HepG2 (cell line): ENCODE measurements around the gene UBE2E1. TPM values are rescaled to one million over a fixed set of nuclear protein-coding genes. Genes with fewer than 3 reads are reported as not detected.

Experiments used
- ARHGAP35 ChIP-seq: sonication (generic); formaldehyde crosslinking; IDR thresholded peaks from 2 replicates; pipeline ENCODE4 v1.9.0; 2022; ENCODE audit warnings: mild to moderate bottlenecking, inconsistent platforms, moderate library complexity, missing genetic modification reagents, borderline replicate concordance
- ATF7 ChIP-seq, 2 experiments: fragments of 450-650 bp in 1 of 2; sonication (generic) in 1 of 2; formaldehyde crosslinking in 1 of 2; IDR thresholded peaks; 2 replicates each; pipeline versions ENCODE4 v1.4.0 to v1.6.1; 2016 to 2020; ENCODE audit warnings: antibody characterized with exemption in 1 of 2, mild to moderate bottlenecking in 1 of 2, missing genetic modification reagents in 1 of 2
- BHLHE40 ChIP-seq: IDR thresholded peaks from 2 replicates; pipeline ENCODE4 v1.6.1; 2011; ENCODE audit warnings: low read length, improper control_type of control experiment
- HINFP ChIP-seq: sonication (generic); formaldehyde crosslinking; IDR thresholded peaks from 2 replicates; pipeline ENCODE4 v1.4.0; 2020; ENCODE audit warnings: low read depth, mild to moderate bottlenecking, missing genetic modification reagents
- HNF4G ChIP-seq, 2 experiments: sonication (generic) in 1 of 2; formaldehyde crosslinking in 1 of 2; IDR thresholded peaks; 2 replicates each; pipeline versions ENCODE4 v1.4.0 to v1.6.1; 2011 to 2020; ENCODE audit warnings: borderline replicate concordance in 2 of 2, low read depth in 2 of 2, mild to moderate bottlenecking in 2 of 2, low read length in 1 of 2, missing genetic modification reagents in 1 of 2, moderate library complexity in 1 of 2
- HOXA9 ChIP-seq: sonication (generic); formaldehyde crosslinking; IDR thresholded peaks from 2 replicates; pipeline ENCODE4 v1.8.1; 2022; ENCODE audit warnings: missing genetic modification reagents, mild to moderate bottlenecking, moderate library complexity, borderline replicate concordance
- ISL2 ChIP-seq: sonication (generic); formaldehyde crosslinking; IDR thresholded peaks from 2 replicates; pipeline ENCODE4 v1.5.0; 2020; ENCODE audit warnings: missing genetic modification reagents
- KDM1A ChIP-seq: IDR thresholded peaks from 2 replicates; pipeline ENCODE4 v1.6.1; 2016; ENCODE audit warnings: missing compliant biosample characterization
- KLF12 ChIP-seq: sonication (generic); formaldehyde crosslinking; IDR thresholded peaks from 2 replicates; pipeline ENCODE4 v1.4.0; 2020; ENCODE audit warnings: missing genetic modification reagents, borderline replicate concordance
- NFYC ChIP-seq: IDR thresholded peaks from 2 replicates; pipeline ENCODE4 v1.6.1; 2016; ENCODE audit warnings: missing genetic modification reagents, missing compliant biosample characterization
- NKX3-1 ChIP-seq: sonication (generic); formaldehyde crosslinking; IDR thresholded peaks from 2 replicates; pipeline ENCODE4 v1.5.0; 2020; ENCODE audit warnings: missing genetic modification reagents
- TCF7L2 ChIP-seq: IDR thresholded peaks from 2 replicates; pipeline ENCODE4 v1.6.1; 2011; ENCODE audit warnings: mild to moderate bottlenecking, low read depth, low read length, moderate library complexity
- ZHX2 ChIP-seq, 2 experiments: sonication (generic) in 1 of 2; formaldehyde crosslinking in 1 of 2; IDR thresholded peaks; 2 replicates each; pipeline versions ENCODE4 v1.6.1 to v1.9.0; 2014 to 2022; ENCODE audit warnings: antibody characterized with exemption in 1 of 2, borderline replicate concordance in 1 of 2, inconsistent platforms in 1 of 2, low read depth in 1 of 2, missing genetic modification reagents in 1 of 2
- ZNF101 ChIP-seq: sonication (generic); formaldehyde crosslinking; IDR thresholded peaks from 2 replicates; pipeline ENCODE4 v1.4.0; 2020; ENCODE audit warnings: mild to moderate bottlenecking, low read depth, missing genetic modification reagents, borderline replicate concordance
- ZNF24 ChIP-seq: fragments of 450-650 bp; IDR thresholded peaks from 2 replicates; pipeline ENCODE4 v1.6.1; 2017; ENCODE audit warnings: antibody characterized with exemption, mild to moderate bottlenecking
- ZNF337 ChIP-seq: sonication (generic); formaldehyde crosslinking; IDR thresholded peaks from 2 replicates; pipeline ENCODE4 v1.5.1; 2020; ENCODE audit warnings: missing genetic modification reagents, low read depth, mild to moderate bottlenecking, borderline replicate concordance
- ZNF598 ChIP-seq: sonication (generic); formaldehyde crosslinking; IDR thresholded peaks from 2 replicates; pipeline ENCODE4 v1.5.1; 2020; ENCODE audit warnings: mild to moderate bottlenecking, missing genetic modification reagents, borderline replicate concordance
- polyA plus RNA-seq, 8 experiments: library from polyadenylated mRNA; depleted of rRNA in 3 of 8; stranded (reverse) in 7 of 8; unstranded in 1 of 8; fragments of >200 nt; fragmentation: Illumina TruSeq in 4 of 8; extraction: Trizol in 4 of 8; gene quantifications; 2 replicates each; pipeline versions ENCODE4 v1.2.1 to v1.2.3, GENCODE V29; 2011 to 2016; ENCODE audit warnings: low read depth in 4 of 8, missing spikeins in 1 of 8, mixed read lengths in 1 of 8; ENCODE audit not compliant: insufficient read depth in 1 of 8
- total RNA-seq, 5 experiments: library from RNA; depleted of rRNA; stranded (reverse); fragments of >200 nt; fragmentation: Illumina TruSeq; extraction: Trizol; gene quantifications; 2 replicates each; pipeline ENCODE4 v1.2.3, GENCODE V29; 2016; ENCODE audit warnings: low read depth in 1 of 5
- TF ChIP-seq, protein P1 (sequence below): sonication (generic); formaldehyde crosslinking; IDR thresholded peaks from 2 replicates; pipeline ENCODE4 v1.8.0; 2022; ENCODE audit warnings: mild to moderate bottlenecking, missing genetic modification reagents, moderate library complexity

Gene UBE2E1
- total and polyA plus RNA-seq, 2 of the 13 experiments (the other 11 are each of a cell fraction or from before 2014, with no cell fraction given) = 55.4 to 61.8 TPM

- TF ChIP-seq HOXA9 (CRISPR knock-in tag) (no peak; the same call in 1 of the 2 replicates), ZNF598 (peak; percentile 68; the same call in 1 of the 2 replicates), TCF7L2 (no peak), ZNF101 (CRISPR knock-in tag) (no peak), ZNF24 (no peak), NFYC (CRISPR knock-in tag) (peak; percentile 48; the same call in 1 of the 2 replicates), ARHGAP35 (CRISPR knock-in tag) (no peak; the same call in 1 of the 2 replicates), HINFP (CRISPR knock-in tag) (peak; percentile 39; the same call in 1 of the 2 replicates), BHLHE40 (no peak), ZHX2 (IDR thresholded peaks at IDR 0.05; ENCODE audit: low read depth) (peak; percentile 57; the same call in 1 of the 2 replicates), ZHX2 (CRISPR knock-in tag; IDR thresholded peaks at IDR 0.05; ENCODE audit: borderline replicate concordance) (peak; percentile 48; the same call in 1 of the 2 replicates), KLF12 (no peak), NKX3-1 (CRISPR knock-in tag) (peak; percentile 72; the same call in 1 of the 2 replicates), HNF4G (IDR thresholded peaks at IDR 0.05; ENCODE audit: borderline replicate concordance, low read depth, low read length) (no peak), HNF4G (CRISPR knock-in tag; IDR thresholded peaks at IDR 0.05; ENCODE audit: borderline replicate concordance, low read depth) (no peak), ATF7 (IDR thresholded peaks at IDR 0.05) (no peak), ATF7 (CRISPR knock-in tag; IDR thresholded peaks at IDR 0.05) (no peak), ISL2 (CRISPR knock-in tag) (no peak; the same call in none of the 2 replicates), KDM1A (CRISPR knock-in tag) (0 out of 2 replicates have a peak, but pooled peaks have one; percentile 20), ZNF337 (CRISPR knock-in tag) (no peak; the same call in 1 of the 2 replicates)
- TF ChIP-seq, protein P1, sequence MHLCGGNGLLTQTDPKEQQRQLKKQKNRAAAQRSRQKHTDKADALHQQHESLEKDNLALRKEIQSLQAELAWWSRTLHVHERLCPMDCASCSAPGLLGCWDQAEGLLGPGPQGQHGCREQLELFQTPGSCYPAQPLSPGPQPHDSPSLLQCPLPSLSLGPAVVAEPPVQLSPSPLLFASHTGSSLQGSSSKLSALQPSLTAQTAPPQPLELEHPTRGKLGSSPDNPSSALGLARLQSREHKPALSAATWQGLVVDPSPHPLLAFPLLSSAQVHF (CRISPR knock-in tag) = no peak
These were observed 111.3 kb downstream of the UBE2E1 start, which contains the start of the genes NKIRAS1 and RPL15 (continued) for GRCh38 chr3:23916886-23917678.
